HG03520 (cell line): ENCODE results near the gene PSMB9.
A peak's percentile ranks its signal among the peaks of the same experiment; 100 is the strongest.

Experiments
- ATAC-seq: cut with Tn5 transposase; IDR thresholded peaks from one replicate; pipeline ENCODE4 v1.9.1; 2021; ENCODE audit warnings: mild to moderate bottlenecking, moderate library complexity; ENCODE audit not compliant: unreplicated experiment

The PSMB9 gene

DNA sequence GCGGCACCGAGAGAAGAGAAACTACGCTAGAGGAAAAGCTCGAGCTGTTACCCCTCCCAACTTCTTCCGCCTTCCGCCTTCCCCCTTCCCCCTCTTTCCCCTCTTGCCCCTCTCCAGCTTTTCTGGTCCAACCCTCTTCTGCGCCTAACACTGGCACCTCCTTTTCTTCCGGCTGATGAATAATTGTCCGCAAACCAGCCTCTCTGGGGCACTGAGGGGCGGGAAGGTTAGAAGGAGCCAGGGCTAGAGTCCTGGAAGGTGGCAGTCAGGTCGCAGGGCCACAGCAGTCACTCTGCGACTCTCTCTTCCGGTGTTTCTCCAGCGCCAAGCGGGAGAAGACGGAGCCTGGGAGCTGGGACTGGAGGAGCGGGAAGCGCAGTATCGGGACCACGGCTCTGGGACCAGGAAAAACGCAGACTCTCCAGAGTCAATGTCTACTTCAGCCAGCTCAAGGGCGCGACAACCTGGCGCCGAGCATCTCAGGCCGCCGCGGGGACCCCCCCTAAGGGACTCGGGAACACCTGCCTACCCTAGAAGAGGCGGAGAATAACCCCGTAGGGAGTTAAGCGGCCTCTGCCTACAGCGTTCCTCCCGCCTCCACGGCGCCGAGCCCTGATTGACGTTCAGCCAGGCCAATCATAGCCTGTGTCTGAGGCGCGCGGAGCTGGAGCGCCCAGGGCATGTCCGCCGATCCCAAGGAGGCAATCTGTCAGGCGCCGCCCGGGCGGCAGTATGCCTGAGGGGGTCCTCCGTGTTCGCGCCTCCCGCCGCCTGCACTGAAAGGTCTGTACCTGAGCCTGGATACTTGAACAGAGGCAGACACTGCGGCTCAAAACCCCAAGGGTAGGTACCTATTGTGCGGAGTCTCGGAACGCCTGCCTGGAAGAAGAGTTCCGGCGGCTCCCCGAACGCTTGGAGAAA lies 40.4 kb downstream of the PSMB9 start:
- ATAC-seq, result peak; percentile 95

GRCh38 chr6:32895006-32895345 lies 41.0 kb downstream of the PSMB9 start:
- ATAC-seq, result peak; percentile 6

DNA sequence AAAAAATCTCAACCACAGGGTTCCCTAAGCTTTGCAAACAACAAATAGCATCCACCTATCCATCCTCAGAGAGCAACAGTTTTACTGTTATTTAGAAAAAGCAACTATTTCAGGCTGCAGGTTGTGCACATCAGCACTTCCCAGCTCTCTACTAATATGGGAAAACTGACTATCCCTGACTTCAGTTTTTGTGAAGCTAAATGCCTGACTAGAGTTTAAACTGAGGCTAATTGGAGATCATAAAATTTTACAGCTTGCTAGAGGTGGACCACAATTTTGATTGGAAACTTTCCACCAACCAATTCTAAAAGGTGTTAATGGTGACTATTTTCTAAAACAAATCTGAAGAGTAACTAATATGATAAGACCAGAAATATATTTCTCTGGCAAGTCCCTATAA lies 50.0 kb downstream of the PSMB9 start:
- ATAC-seq, result no peak

GRCh38 chr6:32905078-32905477 lies 51.1 kb downstream of the PSMB9 start:
- no peak for ATAC-seq

DNA sequence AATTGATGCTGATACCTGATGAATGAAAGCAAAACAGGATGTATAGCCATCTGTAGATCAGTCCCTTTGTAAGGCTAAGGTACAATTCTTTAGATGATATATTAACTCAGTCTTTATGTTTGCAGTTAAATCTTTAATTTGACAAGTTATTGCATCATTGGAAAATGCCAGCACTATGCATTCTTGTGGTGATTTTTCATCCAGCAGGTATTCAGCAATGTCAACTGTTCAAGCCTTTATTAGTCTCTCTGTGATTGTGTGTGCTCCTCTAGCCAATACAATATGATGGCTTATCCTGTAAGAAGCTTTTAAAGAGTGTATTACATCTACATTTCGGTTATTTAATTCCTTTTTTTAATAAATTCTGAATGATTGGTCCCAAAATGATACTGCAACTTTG lies 52.5 kb downstream of the PSMB9 start:
- ATAC-seq, result no peak

- no peak for ATAC-seq
Measured at GRCh38 chr6:32908897-32909296, 54.9 kb downstream of the PSMB9 start.
